WTC11 (cell line): ENCODE data around the gene IZUMO2.

Source experiments
- CBFB ChIP-seq: sonication (generic); formaldehyde crosslinking; IDR thresholded peaks from 2 replicates; pipeline ENCODE4 v1.8.1; 2022; ENCODE audit warnings: mild to moderate bottlenecking, low read depth, missing genetic modification reagents
- CTCF ChIP-seq: fragments of 200-600 bp; IDR thresholded peaks from 2 replicates; pipeline ENCODE4 v1.8.0; 2022; ENCODE audit warnings: antibody characterized with exemption
- ERG ChIP-seq: fragments of 250-450 bp; sonication (Bioruptor Pico); IDR thresholded peaks from 2 replicates; pipeline ENCODE4 v1.8.0; 2021; ENCODE audit warnings: mild to moderate bottlenecking
- IRF1 ChIP-seq: sonication (generic); formaldehyde crosslinking; IDR thresholded peaks from 2 replicates; pipeline ENCODE4 v1.8.0; 2023; ENCODE audit warnings: missing genetic modification reagents
- MAX ChIP-seq: sonication (generic); formaldehyde crosslinking; IDR thresholded peaks from 2 replicates; pipeline ENCODE4 v1.8.0; 2022; ENCODE audit warnings: mild to moderate bottlenecking, missing genetic modification reagents
- TP53 ChIP-seq: sonication (generic); formaldehyde crosslinking; IDR thresholded peaks from 2 replicates; pipeline ENCODE4 v1.8.1; 2023; ENCODE audit warnings: mild to moderate bottlenecking, missing genetic modification reagents
- USF2 ChIP-seq: sonication (generic); formaldehyde crosslinking; IDR thresholded peaks from 2 replicates; pipeline ENCODE4 v1.8.1; 2023; ENCODE audit warnings: mild to moderate bottlenecking, missing genetic modification reagents, moderate library complexity
- ZNF396 ChIP-seq: fragments of 250-450 bp; sonication (Bioruptor Pico); IDR thresholded peaks from 2 replicates; pipeline ENCODE4 v1.8.0; 2021; ENCODE audit warnings: mild to moderate bottlenecking, moderate library complexity, borderline replicate concordance

GRCh38 chr19:50159078-50159477 lies 4.0 kb downstream of the IZUMO2 start:
- no peak for TF ChIP-seq TP53
- no peak for TF ChIP-seq CTCF
- no peak for TF ChIP-seq ERG (CRISPR knock-in tag)
- TF ChIP-seq ZNF396: no peak
- no peak for TF ChIP-seq USF2 (CRISPR knock-in tag)
- TF ChIP-seq IRF1 (CRISPR knock-in tag): no peak
- no peak for TF ChIP-seq MAX (CRISPR knock-in tag)
- TF ChIP-seq CBFB (CRISPR knock-in tag): no peak
